HG02840 (cell line): ENCODE measurements around the gene IKZF2.

Source experiments
- ATAC-seq: cut with Tn5 transposase; IDR thresholded peaks from one replicate; pipeline ENCODE4 v1.9.1; 2021; ENCODE audit warnings: mild to moderate bottlenecking, moderate library complexity, moderate number of reproducible peaks; ENCODE audit not compliant: unreplicated experiment, low FRiP score

The IKZF2 gene

DNA sequence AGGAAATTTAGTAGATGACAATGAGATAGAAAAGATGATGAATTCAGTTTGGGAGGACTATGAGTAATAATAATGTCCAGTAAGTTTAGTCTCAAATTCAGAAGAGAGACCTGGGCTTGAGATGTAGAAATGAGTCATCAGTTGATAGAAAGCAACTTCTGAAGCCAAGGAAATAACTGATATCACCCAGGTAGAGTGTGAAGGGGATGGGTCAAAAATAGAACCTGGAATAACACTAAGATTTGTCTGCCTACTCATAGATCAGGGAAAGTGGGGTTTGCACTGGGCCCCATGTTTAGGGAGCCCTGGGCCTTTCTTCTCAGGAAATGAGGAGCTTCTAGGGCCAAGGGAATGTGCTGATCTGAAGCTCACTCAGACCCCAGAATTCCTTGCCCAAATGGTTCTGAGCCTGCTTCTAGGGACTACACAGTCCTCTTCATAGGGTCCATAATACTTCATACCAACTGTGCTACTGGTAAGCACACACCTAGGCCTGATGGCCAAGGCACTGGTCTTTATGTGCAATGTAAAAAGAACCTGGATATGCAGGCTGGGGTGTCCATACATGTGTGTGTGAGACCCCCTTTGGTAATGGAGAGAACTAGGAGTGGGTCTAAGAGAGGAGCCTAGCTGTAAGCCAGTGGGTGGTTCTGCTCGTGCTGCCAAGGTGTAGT lies 141.2 kb downstream of the IKZF2 start:
- no peak for ATAC-seq

DNA sequence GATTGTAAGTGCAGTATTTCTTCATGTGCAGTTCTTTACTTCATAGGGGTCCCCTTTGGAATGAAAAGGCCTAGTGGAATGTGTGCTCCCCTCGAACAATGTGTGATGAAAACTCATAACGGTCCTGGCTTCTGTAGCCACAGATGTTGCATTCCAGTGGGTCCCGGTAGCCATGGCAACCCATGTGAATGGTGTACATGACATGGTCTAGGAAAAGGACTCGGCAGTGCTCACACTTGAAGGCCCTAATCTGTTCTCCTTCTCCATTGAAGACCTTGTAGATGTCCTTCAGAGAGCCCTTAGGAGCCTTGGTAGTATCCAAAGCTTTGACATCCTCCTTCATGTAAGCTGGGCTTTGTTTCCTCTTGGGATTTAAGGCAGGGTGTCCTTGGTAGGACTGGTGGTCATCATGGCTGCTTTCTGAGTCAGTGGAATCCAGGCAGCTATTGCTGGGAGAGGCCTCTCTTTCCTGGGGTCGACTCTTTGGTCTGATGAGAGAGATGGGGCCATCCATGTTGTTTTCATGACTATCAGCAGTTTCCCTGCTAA lies 144.0 kb downstream of the IKZF2 start:
- ATAC-seq: no peak

DNA sequence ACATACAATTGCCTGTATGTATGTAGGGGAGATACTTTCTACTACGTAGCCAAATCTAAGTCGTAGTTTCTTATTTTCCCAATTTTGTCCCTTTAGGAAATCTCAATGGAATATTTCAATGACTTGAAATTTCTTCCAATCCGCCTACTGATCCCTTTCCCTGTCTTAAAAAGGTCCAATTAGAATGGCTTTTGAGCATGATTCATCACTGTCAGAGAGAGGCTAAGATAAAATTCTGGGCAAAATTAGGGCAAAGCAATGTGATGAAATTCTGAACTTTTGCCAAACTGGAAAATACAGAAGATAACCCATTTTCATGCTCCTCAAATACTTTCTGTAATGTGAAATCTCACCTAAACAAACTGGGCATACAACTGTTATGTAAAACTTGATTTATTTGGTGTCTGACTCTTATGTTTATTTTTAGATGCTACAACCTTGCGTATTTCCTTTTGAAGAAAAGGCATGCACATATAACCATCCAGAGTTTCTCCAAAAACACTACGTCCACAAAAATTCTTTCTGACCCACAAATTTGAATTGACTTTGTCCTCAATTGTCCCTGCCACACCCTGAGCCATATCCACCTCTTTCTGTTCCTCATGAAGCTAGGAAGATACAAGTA lies 147.1 kb downstream of the IKZF2 start:
- no peak for ATAC-seq

DNA sequence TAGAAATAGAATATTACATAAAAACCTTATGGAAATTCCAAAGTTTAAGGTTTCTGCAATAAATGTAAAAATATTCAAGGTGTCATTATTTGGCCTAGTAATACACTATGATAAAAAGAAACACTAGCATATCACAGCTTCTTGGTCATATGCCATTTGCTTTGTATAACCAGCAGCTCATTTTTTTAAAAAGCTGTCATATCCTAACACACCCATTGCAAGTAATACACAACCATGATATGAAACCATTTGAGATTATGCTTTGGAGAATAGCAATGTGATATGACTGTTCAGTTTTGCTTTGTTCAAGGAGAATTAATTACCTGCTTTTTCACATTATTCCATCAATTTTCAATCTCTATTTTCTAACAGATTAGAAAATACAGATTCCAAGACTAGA lies 149.0 kb downstream of the IKZF2 start:
- ATAC-seq: no peak

DNA sequence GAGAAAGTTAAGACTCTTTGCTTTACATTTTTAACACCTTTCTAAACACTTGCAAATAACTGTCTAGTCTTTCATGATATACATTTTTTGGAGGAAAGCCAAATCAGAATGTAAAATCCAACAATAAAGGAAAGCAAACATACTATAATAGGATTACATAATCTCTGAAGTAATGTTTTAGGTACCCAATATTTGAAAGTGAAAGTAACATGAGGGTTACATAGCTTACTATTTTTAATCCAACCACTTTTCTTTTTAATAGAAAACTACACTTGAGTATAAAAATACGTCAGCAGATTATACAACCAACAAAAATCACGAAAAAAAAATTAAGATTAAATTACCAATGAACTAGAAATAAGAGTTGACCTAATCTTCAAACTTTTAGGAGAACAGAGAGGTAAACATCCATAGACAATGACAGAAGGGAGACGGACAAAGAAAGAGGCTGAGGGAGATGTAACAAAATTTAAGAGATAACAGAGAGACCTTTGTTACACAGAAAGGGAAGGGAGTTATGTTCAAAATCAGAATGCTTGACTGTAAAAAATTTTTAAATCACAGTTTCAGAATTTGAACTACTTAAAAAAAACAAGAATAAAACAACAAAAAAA lies 150.0 kb downstream of the IKZF2 start:
- ATAC-seq: no peak

DNA sequence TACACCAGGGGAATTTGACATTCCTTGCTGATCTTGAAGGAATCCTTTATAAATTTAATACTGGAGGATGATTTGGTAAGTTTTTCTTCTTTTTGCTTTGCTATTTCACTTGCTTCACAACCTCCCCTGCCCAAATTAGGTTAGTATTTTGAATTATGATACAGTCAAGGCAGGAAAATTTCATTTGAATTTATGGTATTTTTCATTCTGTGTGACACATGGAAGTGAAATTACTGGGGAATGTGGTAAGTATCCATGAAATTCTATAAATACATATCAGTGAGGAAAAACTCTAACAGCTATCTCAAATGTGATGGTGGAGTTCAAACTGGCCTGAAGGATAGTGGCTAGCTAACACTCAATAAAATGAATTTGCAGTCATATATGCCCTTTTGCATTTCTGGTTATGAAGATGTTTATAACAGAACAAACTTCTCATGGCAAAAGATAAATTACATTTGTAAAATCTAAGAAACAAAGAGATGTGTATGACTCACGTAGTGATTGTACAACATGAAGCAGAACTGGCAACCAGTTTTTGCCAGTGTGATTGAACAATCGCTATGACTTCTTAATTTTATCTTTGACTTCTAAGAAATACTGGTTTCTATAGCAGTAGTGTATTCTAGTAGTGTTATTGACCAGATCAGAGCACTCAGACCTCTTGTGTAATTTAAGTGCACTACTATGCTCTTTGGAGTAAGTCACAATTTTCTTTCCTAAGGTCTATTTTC lies 152.6 kb downstream of the IKZF2 start:
- ATAC-seq: no peak

DNA sequence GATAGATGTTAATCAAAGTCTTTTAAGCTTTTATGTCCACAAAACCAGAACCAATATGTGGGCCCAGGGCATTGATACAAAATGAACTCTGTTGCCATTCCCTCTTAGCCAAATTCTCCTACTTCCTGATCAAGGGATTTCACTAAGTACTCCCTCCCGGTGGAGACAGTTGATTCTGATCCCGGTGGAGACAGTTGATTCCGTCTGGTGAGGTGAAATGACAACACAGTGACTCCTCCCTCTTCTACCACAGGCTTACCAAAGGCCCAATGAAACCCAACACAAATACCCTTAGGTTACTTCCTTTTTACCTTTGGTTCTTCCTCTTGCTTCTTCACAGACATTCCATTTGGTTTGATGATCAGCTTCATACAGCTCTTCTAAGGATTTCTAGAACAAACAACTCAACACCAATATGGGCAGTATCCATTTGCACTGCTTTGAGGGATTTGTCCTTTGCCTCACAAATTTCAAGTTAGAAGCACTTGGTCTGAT lies 153.8 kb downstream of the IKZF2 start:
- ATAC-seq: no peak

DNA sequence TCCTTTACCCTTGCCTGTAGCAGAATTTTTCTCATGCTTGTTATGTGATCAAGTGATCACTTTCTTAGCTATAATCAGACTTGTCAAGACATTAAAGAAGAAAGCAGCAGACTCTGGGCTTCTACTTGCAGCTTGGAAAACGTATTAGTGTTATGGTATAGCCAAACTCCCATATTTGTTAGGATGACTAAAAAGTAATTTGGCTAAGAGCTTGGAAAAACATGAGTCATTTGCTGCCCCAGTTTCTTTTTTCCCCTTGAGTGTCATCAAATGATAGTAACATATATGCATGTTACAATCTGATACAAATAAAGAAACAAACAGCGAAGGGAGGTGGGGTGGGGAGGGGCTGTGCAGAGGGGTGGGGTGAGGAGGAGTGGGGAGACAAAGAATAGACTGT lies 155.5 kb downstream of the IKZF2 start:
- no peak for ATAC-seq

DNA sequence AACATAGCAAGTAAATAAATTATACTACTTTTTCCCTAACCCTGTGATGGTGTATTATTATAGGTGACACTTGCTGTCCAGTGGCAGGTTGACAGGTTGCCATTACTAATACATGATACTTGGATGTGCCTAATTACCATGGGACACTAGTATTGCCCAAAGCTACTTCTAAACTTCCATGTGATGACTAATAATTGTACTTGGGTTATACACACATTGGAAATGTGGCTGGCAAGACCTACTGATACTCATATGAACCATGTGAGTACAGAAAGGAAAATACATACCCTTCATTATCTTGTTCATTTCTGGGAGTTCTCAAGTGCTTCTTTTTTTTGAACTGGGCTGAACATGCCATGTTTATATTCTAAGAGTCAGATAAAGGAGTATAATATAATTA lies 156.4 kb downstream of the IKZF2 start:
- ATAC-seq: no peak

DNA sequence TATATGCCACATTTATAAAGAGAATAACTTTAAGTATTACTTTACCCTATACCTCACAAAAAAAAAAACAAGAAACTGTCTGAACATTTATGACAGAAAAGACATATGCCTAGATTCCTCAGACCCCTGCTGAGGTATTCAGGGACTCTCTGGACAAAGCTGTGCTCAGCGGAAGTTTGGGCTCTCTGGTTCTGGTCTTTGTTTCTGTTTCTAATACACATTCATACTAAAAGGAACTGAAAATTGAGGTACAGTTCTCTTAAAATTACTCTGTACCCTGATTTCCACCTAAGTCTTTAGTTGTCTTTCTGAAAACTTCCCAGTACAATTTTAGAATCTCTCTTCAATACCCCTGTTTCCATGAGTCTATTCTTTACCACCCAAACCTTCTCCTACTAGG lies 160.3 kb downstream of the IKZF2 start:
- ATAC-seq: peak; percentile 83

DNA sequence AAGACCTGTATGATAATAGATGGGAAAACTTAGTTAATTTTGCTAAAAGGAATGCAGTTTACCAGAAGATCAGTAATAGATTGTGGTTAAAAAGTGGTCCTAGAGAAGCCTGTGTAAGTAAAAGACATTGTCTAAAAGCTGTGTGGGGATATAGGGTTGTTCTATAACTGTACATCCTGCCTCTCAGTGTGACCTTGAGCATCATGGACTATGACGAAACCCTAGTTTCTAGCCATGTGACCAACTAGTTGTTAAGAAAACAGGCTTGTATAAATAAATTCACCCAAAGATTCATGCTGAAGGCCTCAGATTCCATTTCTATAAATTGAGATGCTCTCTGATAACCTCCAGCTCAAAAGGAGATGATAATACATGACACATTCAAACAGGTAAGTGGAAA lies 160.7 kb downstream of the IKZF2 start:
- peak; percentile 76 for ATAC-seq

DNA sequence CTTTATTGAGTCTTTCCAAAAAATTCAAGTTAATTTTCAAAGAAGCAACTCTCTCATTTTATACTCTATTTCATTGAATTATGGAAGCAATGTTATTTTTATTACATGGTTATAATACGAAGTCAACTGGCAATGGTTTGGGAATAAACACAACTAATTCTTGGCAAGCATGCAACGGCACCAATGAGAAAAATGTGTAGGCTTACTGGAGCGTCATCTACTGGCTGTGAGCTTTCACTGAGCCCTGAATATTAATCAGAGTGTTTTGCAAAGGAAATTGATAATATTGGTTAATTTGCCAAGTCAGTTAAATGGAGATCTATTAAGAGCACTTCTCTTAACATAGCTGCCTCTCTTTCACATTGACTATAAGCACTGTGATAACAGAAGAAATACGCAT lies 163.9 kb downstream of the IKZF2 start:
- no peak for ATAC-seq

DNA sequence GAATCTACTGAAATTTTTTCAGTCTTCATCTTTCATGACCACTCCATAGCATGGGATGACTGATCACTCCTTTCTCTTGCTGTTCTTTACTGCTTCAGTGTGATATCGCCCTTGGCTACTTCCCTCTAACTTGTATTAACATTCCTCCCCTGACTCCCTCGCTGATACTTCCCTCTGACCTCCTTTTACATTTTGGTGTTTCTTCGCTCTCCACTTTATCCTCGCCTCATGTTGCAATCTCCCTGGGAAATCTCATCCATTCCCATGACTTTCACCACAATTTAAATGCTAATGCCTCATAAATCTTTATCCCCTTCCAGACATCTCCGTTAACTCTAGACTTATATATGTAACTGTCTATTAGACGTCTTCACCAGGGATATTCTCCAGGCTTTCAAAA lies 167.3 kb downstream of the IKZF2 start:
- ATAC-seq: no peak

DNA sequence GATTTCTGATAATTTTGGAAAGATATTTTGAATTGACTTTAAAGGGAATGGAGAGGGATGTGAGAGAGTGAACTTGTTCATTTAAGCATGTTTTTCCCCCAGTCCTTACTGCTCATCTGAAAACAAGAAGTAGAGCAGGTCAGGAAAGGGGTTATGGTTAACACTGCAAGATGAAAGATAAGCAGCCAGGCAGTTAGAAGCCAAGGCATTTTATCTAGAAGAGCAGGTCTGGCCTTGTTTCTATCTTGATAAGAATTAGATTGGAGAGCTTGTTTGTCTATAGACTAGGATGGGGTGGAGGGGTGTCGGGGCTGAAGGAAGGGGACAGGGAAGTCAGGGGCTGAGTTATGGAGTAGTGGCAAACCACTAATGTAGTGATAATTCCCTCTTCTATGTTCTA lies 171.6 kb downstream of the IKZF2 start:
- ATAC-seq: no peak

DNA sequence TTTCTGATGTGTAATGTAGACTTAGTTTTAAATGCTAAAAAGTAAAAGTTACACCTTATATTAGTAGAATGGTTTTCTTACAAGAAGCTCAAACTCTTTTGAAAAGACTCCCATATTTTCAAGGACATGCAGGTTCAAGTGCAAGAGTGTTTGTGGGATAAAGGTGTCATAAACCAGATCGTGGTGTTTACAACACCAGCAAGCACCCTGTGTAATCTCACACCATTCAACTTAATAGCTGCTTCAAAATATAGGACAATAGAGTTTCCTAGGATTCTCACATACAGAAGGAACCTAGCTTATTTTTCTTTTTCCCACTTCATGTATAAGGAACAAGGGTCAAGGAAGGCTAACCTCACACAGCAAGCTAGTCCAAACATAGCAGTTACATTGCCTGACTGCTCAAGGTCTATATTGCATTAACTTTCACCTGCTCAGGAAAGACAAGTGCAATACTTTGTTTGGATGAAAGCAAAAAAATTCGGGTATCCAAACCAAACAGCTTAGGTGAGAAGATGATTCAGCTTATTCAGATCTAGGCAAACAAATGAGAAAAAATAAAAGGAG lies 172.3 kb downstream of the IKZF2 start:
- ATAC-seq: no peak

DNA sequence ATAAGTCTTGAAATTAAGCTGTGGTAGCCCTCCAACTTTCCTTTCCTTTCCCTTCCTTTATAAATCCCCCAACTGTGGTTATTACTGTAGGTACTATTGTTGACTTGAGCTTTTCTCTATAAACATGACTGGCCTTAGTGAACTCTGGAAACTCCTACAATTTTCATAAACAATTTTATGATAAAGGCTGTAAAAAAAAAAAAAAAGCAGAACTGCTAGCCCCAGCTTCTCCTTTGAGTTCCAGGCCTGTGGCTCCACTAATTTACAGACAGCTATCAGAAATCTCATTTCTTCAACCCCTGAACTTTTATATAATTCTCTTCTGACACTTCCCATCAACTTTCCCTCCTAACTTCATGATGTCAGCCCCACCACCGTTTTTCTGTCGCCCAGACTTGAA lies 174.3 kb downstream of the IKZF2 start:
- no peak for ATAC-seq

DNA sequence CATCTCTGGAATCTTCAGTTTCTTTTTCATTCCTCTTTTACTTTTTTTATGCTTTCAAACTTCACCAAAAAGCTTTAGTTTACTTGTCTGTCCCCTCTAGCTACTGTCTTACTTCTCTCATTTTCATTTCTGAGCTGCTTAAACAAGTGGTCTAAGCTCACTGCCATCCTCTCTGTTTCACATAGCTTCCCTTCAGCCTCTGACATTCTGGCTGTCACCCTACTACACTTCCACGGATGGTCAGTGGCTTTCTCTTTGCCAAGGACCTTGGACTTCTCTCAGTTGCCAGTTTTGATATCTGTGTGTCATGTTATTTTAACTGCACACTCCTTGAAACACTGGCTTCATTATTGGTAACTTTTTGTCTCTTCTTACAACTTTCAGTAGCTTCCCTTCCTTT lies 176.1 kb downstream of the IKZF2 start:
- no peak for ATAC-seq

DNA sequence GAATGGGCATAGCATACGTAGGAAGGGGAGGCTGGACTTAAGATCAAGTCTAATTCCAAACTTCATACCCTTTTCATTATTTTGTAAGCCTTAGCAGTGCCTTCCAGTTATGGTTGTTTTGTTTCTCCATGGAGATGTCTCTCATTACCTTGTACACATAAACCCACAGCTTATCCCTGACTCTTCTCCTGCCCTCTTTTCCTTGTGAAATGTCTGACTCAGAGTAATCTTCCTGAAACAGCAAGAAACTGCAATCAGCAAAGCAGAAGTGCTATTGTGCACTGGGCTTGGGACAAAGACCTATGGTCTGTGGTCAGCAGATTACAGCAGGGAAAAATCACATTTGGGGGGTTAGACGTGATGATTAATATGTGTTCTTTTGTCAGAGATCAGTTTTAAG lies 176.7 kb downstream of the IKZF2 start:
- no peak for ATAC-seq

DNA sequence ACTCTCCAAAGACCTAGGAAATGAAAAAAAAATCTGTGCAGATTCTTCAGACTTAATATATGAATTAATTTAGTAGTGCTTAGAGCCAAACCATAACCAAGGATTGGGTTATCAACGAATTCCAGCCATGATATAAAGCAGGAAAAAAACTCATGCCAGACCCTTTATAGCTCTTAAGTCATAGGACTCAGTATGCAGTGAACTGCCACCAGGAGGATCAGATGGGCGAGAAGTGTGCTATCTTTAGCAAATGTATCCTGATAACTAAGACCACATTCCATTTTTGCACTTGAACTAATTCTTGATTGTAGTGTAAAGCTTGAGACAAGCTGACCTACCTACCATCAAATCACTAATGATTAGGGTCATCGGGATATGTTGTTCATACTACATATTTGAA lies 178.1 kb downstream of the IKZF2 start:
- ATAC-seq: no peak

DNA sequence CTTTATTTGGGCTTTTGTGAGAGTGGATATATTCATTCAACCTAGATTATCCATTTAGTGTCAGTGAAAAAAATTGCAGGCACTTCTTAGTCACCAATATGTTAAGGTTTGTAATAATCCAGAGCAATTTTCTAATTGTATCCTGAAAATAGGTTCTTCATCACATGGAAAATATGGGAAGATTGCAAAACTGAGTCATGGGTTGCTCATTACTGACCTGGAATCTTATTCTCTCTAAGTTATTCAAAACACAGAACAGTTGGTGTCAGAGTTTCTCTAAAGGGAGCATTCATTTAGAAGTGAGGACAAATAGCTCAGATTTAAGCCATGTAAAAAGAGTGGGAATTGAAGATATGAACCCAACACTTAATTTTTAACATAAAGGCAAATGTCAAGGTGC lies 181.3 kb downstream of the IKZF2 start:
- ATAC-seq: no peak
